Left kidney (tissue), 2 donors: ENCODE data around the gene DDAH2. TPM values are rescaled to one million over a fixed set of nuclear protein-coding genes. Genes with fewer than 3 reads are reported as not detected.

Experiments used
- DNase-seq: peaks from one replicate; pipeline ENCODE4 v3.0.0-alpha.2; 2013
- polyA plus RNA-seq: library from polyadenylated mRNA; unstranded; fragments of 120-200 nt; gene quantifications from one replicate; pipeline ENCODE4 v1.2.1, GENCODE V29; 2013; ENCODE audit not compliant: insufficient read length

Gene DDAH2
- polyA plus RNA-seq, 1 donor = 148 TPM

DNA sequence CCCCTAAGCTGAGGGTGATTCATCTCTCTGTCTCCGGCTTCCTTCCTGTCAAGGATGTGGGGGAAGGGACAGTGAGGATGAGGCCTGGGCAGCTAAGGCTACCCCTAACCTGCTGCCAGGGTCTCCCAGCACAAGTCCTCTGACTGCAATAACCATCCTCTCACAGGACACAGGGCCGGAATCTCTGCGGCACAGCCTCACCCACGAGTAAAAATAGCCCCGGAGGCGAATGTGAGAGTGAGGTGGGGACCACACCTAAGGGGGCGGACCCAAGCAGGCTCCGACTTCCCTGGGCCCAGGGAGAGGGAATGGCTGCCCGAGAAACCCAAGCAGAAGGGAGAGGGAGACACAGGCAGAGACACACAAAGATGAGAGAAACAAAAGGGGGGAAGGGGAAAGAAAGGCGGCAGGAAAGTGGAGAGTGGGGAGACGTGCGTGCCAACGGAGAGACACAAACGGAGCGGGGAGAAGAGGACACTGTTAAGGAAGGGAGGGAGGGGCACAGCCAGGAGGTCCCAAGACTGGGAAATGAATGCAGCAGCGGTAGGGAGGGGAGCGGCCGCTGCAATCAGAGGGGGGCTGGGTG, 5.8 kb upstream of the DDAH2 start:
- no peak for DNase-seq

DNA sequence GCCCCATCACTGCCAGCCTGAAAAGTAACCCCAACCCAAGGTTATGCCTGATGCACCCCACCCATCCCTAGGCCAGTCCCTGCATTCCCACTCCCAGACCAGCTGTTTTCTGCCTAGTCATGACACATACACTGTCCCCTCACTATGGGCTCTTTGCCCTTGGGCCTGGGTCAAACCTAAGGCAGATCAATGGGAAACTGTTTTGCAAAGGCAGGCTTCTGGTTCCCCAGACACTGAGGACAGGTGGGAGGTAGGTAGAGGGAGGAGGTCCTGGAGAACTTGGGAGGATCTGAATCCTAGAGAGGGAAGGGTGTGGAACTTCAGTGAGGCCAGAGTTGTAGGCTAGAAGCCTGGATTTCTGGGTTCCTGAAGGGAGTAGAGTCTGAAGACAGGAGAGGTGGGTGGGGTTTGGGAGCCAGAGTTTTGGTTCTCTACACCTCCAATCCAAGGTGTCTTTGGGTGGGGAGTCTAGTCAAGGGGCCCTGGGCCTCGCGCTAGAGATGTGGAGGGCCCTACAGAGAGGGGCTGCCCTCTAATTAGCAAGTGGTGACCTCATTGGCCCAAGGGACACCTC, 5.2 kb upstream of the DDAH2 start:
- no peak for DNase-seq

DNA sequence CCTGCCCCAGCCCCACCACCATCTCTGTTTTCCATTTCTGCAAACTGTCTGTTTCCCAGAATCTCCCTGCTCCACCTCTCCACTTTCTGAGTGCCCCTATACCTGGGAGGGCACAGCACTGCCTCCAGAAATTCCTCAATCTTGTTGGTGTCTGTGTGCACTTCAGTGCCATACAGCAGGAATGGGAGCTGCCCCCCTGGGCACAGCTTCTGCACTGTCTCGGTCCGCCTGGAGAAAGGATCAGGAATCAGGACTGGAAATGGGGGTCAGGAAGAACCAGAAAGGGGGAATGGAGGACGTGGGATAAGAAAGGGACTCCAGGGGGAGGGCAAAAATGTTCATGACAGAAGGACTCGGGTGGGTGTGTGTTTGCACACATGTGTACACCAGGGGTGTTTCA, 4.6 kb upstream of the DDAH2 start:
- no peak for DNase-seq

GRCh38 chr6:31732029-31732428, 2.9 kb upstream of the DDAH2 start:
- DNase-seq = no peak

DNA sequence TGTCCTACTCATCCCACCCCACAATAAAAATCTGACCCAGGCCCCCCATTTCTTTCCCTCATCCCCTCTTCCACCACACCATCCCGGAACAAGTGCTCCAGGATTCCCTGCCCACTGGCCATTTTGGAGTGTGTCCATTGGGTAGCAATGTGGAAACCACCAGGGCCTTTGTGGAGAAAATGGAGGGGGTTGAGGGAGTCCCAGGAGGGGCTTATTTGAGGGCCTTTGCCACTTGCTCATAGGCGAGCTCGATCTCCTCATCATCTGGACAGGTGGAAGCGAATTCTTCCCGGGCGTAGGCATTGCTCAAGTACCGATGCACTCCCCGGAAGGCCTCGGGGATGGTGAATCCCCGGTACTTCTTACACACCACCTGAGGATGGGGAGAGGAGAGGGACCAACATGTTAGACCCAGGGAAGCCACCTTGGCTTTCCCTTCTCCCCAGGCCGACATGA, 1.6 kb upstream of the DDAH2 start:
- no peak for DNase-seq

DNA sequence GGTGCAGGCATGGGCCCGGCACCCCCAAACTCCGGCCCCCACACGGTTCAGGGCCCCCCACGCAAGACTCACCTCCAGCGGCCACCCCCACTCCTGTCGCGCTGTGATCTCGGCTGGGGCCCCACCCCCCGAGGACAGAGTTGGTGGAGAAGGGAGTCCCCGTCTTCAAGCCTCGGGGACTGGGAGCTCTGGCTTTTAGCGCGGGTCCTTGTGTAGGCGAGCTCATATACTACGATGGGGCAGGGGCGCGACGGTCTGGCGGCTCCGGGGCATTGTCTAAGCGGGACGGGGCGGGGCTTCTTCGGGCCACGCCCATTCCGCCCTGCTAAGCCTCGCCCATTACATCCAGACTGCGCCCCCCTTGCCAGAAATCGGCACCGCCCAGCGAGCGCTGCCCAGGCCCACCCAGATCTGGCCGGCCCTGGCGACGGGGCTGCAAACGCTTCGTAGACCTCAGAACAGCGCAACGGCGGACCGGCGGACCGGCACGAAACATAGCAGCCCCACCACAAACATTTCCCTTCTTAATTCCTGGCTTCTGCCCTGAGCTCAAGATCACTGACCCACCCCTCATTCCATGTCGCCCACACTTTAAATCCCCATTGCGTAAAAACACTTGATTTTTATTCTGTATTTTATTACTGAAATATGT, 1.0 kb upstream of the DDAH2 start:
- DNase-seq = peak; percentile 94

DNA sequence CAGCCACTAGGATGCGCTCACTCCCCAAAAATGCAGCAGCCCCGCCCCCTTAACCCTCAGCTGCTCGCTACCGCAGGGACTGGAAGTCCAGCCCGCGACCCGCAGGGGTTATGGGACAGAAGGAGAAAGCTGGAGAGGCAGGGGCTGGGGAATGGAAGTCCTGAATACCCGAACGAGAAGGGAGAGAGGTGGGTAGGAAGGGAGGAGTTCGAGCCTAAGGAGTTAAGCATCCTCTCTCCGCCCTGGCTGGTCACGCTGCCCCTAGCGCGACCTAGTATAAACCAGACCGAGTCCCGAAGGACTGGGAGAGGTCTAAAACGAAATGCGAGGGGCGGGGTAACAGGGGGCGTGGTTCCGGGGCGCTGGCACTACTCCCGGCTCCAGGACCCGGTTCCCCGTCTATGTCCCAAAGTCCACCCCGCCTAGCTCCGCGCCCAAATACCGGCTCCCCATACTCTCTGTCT, 448 bp upstream of the DDAH2 start:
- DNase-seq = peak; percentile 94

- no peak for DNase-seq
Observed at GRCh38 chr6:31727717-31728671, 1.1 kb downstream of the DDAH2 start.

GRCh38 chr6:31727034-31727716, 1.9 kb downstream of the DDAH2 start:
- no peak for DNase-seq

- DNase-seq = no peak
Observed at GRCh38 chr6:31725502-31726350, 3.4 kb downstream of the DDAH2 start.

DNA sequence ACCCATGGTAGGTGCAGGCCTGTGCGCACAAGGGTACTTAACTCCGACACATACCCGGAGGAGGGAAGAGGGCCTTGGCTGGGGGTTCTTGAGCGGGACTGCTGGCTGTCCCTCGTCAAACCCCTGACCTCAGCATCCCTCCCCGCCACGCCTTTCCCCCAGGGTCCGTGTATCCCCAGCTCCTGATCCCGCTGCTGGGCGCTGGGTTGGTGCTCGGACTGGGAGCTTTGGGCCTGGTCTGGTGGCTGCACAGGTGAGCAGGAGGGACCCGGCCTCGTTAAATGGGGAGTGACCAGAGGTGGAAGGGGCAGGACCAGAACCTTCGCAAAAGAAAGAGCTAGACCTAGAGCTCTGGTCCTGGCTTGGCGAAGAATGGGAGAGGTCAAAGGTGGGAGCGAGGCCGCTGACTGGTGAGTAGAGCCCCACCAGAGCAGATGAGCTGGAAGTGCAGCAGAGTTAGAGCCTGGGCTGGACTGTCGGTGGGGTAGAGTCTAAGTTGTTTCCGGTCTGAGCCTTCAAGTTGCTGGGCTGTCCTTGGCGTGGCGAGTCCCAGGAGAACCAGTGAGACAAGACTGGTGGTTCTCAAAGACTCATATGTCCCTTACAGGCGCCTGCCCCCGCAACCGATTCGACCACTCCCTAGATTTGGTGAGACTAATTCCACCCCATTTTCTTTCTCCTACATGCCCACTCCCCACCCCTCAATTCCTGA, 5.0 kb downstream of the DDAH2 start:
- no peak for DNase-seq

DNA sequence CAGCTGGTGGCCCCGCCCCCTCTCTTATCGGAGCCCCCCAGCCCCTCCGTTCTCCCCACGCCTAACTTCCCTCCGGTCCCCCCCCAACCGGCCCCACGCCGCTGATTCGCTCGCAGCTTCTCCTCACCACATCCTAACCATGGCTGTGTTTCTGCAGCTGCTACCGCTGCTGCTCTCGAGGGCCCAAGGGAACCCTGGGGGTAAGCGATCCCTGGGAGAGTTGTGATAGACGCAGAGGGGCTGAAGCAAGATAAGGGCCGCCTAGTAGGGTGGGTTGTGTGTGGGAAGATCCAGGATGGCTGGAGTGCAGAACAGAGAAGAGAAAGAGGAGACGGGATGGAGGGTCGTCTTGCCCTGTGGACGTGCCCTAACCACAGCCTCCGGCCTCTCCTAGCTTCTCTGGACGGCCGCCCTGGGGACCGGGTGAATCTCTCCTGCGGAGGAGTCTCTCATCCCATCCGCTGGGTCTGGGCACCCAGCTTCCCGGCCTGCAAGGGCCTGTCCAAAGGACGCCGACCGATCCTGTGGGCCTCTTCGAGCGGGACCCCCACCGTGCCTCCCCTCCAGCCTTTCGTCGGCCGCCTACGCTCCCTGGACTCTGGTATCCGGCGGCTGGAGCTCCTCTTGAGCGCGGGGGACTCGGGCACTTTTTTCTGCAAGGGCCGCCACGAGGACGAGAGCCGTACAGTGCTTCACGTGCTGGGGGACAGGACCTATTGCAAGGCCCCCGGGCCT, 5.7 kb downstream of the DDAH2 start, which contains the start of gene MPIG6B:
TSS of gene MPIG6B (plus strand) at position 129 of the 735 bp plus-strand sequence. CDS start at position 140, 11 bp downstream.
- DNase-seq = no peak

- no peak for DNase-seq
Observed at GRCh38 chr6:31722173-31722572, 6.9 kb downstream of the DDAH2 start.

- DNase-seq = no peak
Observed at GRCh38 chr6:31721351-31722020, 7.6 kb downstream of the DDAH2 start, which contains the start of gene LY6G6C. TSS of gene LY6G6C (minus strand) at chr6:31721746. CDS start at chr6:31721679, 67 bp downstream.

GRCh38 chr6:31720196-31720770, 8.8 kb downstream of the DDAH2 start:
- no peak for DNase-seq

DNA sequence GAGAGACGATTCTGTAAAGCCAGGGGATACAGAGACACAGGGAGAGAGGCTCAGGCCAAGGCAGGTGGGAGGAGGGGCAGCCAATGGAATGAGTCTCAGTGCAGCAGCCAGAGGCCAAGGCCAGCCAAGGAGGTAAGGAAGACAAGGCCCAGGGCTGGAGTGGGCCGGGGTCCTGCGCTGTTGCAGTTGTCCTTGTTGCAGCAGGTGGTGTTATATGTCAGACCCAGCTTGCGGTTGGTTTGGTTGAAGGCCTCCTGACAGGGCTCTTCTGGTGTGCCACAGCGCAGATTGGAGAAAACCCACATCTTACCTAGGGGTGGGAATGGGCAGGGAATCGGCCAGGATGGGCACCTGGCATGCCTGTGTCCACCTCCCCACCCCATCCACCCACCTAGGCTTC, 10.1 kb downstream of the DDAH2 start:
- DNase-seq = no peak

DNA sequence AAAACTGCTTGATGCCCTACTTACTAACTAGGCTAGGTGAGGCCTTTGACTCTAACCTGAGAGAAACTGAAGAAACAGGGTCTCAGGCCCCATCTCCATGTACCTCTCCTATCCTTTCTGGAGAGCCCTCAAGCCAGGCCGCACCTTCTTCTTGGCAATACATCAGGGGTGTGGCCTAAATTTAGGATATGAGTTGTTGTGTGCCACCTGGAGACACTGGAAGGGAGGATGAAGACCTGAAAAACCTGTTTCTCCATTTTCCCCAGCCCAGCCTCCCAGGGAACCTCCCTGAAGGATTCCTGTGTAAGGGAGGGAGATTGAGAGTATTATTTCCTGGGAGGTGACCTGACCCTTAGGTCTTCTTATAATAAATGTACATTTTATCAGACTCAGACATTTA, 10.8 kb downstream of the DDAH2 start:
- no peak for DNase-seq
